ENCODE data around the gene OVCH1. TPM values are rescaled to one million over a fixed set of nuclear protein-coding genes. Genes with fewer than 3 reads are reported as not detected.

OVCH1 gene
- total and polyA plus RNA-seq, 9 of the 15 experiments (the other 6 are each of a cell fraction or from before 2014, with no cell fraction given) = not detected

DNA sequence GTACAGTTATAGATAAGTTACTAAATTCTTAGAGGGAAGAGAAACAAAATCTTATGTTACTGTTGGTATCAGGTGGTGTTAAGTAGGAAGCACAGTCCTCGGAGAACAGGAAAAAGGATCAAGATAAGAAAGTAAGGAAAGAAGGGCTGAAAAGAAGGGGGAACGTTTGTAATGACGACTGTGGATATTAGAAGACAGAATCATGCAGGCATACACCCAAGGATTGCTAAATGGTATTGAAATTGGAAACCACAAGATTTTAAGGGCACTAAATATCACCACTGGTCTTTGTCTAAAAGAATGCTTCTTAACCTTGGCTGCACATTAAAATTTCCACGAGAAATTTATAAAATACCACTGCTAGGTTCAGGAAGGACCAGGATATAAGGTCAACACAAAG is 82.4 kb downstream of the OVCH1 start:
- POLR2A ChIA-PET = no interaction called here
- H3K4me3 ChIP-seq = no peak overlapping the region
- no peak overlapping the region for H2AFZ ChIP-seq (ENCODE audit: low read depth, low read length)
- DNase-seq (ENCODE audit: extremely low read depth in 1 of 4, low spot score in 3 of 4) = no peak
- no peaks in the 10 kb centered on the region for H3K27me3 ChIP-seq (ENCODE audit: control insufficient read depth in 2 of 2, insufficient read depth in 2 of 2, low read length in 2 of 2)
- no peaks in the 10 kb centered on the region for H3K9me3 ChIP-seq (replicated peaks; ENCODE audit: control insufficient read depth, insufficient read depth, low read depth, low read length)
- no peak for FAIRE-seq
- intact Hi-C loops (cut with micrococcal nuclease) = no loop called here
- no peak overlapping the region for H3K27ac ChIP-seq (ENCODE audit: extremely low read depth, low read depth, low read length)
- H4K20me1 ChIP-seq (replicated peaks; ENCODE audit: control insufficient read depth, insufficient read depth, low read length) = no peaks in the 10 kb centered on the region
- no peak overlapping the region for H3K9ac ChIP-seq (ENCODE audit: insufficient read depth in 1 of 2, low read depth in 2 of 2, low read length in 2 of 2)
- no peaks in the 10 kb centered on the region for H3K4me1 ChIP-seq (replicated peaks in 1 of 2; ENCODE audit: control insufficient read depth in 2 of 2, insufficient read depth in 2 of 2, low read length in 2 of 2)
- no peaks in the 10 kb centered on the region for H3K79me2 ChIP-seq (ENCODE audit: control insufficient read depth, insufficient read depth, low read length)
- no peak for ATAC-seq
- in situ Hi-C loops (cut with MboI) = no loop called here
- CTCF ChIA-PET (ENCODE audit: low intra/inter-chr PET ratio) = no interaction called here
- H3K9me1 ChIP-seq (ENCODE audit: control insufficient read depth, insufficient read depth, low read length) = no peaks in the 10 kb centered on the region
- no peaks in the 10 kb centered on the region for H3K36me3 ChIP-seq (ENCODE audit: control insufficient read depth, insufficient read depth, low read length)
- BruUV-seq (replicated peaks) = no TSS peak
- H3K4me2 ChIP-seq (ENCODE audit: insufficient read depth, low read length) = no peak overlapping the region
- 1% methylated on average over 4 of the region's 4 CpGs for WGBS (ENCODE audit: insufficient coverage, low coverage, missing lambda C conversion rate)
- TF ChIP-seq BCL6 (CRISPR knock-in tag; IDR thresholded peaks at IDR 0.05) (no peak), KDM5B (IDR thresholded peaks at IDR 0.05; ENCODE audit: insufficient replicate concordance, low read depth, low read length) (no peak), PHF21A (IDR thresholded peaks at IDR 0.05; ENCODE audit: borderline replicate concordance, low read depth) (no peak), ZC3H11A (IDR thresholded peaks at IDR 0.05; ENCODE audit: low read depth, low read length) (no peak)
- TF ChIP-seq, protein P1, sequence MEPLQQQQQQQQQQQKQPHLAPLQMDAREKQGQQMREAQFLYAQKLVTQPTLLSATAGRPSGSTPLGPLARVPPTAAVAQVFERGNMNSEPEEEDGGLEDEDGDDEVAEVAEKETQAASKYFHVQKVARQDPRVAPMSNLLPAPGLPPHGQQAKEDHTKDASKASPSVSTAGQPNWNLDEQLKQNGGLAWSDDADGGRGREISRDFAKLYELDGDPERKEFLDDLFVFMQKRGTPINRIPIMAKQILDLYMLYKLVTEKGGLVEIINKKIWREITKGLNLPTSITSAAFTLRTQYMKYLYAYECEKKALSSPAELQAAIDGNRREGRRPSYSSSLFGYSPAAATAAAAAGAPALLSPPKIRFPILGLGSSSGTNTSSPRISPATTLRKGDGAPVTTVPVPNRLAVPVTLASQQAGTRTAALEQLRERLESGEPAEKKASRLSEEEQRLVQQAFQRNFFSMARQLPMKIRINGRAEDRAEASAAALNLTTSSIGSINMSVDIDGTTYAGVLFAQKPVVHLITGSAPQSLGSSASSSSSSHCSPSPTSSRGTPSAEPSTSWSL (CRISPR knock-in tag; IDR thresholded peaks at IDR 0.05; ENCODE audit: borderline replicate concordance) = no peak
- TF ChIP-seq, protein P2, sequence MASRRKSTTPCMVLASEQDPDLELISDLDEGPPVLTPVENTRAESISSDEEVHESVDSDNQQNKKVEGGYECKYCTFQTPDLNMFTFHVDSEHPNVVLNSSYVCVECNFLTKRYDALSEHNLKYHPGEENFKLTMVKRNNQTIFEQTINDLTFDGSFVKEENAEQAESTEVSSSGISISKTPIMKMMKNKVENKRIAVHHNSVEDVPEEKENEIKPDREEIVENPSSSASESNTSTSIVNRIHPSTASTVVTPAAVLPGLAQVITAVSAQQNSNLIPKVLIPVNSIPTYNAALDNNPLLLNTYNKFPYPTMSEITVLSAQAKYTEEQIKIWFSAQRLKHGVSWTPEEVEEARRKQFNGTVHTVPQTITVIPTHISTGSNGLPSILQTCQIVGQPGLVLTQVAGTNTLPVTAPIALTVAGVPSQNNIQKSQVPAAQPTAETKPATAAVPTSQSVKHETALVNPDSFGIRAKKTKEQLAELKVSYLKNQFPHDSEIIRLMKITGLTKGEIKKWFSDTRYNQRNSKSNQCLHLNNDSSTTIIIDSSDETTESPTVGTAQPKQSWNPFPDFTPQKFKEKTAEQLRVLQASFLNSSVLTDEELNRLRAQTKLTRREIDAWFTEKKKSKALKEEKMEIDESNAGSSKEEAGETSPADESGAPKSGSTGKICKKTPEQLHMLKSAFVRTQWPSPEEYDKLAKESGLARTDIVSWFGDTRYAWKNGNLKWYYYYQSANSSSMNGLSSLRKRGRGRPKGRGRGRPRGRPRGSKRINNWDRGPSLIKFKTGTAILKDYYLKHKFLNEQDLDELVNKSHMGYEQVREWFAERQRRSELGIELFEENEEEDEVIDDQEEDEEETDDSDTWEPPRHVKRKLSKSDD (conservative IDR thresholded peaks at IDR 0.05; ENCODE audit: low read length) = no peak
- TF ChIP-seq, protein P3, sequence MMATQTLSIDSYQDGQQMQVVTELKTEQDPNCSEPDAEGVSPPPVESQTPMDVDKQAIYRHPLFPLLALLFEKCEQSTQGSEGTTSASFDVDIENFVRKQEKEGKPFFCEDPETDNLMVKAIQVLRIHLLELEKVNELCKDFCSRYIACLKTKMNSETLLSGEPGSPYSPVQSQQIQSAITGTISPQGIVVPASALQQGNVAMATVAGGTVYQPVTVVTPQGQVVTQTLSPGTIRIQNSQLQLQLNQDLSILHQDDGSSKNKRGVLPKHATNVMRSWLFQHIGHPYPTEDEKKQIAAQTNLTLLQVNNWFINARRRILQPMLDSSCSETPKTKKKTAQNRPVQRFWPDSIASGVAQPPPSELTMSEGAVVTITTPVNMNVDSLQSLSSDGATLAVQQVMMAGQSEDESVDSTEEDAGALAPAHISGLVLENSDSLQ (IDR thresholded peaks at IDR 0.05) = no peak

Measured in K562 (cell line).